ENCODE results near the gene IGFBP6.

The IGFBP6 gene

DNA sequence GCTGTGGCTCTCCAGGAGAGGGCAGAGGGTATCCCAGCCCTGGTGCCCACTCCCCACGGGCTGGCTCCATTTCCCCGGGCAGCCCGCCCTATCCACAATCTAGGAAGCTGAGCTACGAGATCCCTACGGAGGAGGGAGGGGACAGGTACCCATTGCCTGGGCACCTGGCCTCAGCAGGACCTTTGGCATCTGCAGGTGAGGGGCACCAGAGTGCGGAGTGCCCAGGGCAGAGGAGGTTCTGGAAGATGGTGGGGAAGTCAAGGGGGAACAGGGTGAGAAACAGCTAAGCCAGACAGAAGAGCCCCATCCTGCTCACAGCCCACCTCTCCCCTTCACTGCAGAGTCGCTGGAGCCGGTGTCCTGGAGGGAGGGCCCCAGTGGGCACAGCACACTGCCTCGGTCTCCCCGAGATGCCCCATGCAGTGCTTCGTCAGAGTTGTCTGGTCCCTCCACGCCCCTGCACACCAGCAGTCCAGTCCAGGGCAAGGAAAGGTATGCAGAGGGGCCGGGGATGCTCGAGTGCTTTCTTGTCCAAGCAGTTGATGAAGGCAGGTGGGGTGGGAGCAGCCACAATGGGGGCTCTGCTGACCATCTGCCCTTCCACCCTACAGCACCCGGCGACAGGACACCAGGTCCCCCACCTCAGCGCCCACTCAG, 37.3 kb upstream of the IGFBP6 start:
- no peak for DNase-seq

DNA sequence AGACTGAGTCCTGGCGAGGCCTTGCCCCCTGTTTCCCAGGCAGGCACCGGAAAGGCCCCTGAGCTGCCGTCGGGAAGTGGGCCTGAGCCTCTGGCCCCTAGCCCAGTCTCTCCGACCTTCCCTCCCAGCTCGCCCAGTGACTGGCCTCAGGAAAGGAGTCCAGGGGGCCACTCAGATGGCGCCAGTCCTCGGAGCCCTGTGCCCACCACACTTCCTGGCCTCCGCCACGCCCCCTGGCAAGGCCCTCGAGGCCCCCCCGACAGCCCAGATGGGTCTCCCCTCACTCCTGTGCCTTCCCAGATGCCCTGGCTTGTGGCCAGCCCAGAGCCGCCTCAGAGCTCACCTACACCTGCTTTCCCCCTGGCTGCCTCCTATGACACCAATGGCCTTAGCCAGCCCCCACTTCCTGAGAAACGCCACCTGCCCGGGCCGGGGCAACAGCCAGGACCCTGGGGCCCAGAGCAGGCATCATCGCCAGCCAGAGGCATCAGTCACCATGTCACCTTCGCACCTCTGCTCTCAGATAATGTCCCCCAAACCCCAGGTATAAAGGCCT, 36.7 kb upstream of the IGFBP6 start:
- no peak for DNase-seq

DNA sequence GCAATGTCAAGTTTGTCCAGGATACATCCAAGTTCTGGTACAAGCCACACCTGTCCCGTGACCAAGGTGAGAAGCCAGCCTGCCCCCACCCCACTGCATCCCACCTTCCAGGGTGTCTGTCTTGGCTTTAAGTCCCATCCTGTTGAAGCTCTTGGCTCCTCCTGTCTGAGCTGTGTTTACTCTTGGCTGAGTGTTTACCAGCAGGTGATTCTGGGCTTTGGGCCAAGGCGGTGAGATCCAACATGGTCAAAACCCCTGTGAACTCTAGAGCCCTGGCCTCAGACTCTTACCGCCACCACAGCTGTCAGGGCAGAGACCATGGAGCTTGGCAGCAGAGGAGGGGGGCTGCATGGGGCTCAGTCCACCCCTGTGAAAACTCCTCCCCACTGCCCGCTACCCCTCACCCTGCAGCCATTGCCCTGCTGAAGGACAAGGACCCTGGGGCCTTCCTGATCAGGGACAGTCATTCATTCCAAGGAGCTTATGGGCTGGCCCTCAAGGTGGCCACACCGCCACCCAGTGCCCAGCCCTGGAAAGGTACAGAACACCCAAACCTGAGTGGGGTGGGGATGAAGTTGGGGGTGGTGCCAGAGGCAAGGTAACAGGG, 36.0 kb upstream of the IGFBP6 start:
- DNase-seq = no peak

DNA sequence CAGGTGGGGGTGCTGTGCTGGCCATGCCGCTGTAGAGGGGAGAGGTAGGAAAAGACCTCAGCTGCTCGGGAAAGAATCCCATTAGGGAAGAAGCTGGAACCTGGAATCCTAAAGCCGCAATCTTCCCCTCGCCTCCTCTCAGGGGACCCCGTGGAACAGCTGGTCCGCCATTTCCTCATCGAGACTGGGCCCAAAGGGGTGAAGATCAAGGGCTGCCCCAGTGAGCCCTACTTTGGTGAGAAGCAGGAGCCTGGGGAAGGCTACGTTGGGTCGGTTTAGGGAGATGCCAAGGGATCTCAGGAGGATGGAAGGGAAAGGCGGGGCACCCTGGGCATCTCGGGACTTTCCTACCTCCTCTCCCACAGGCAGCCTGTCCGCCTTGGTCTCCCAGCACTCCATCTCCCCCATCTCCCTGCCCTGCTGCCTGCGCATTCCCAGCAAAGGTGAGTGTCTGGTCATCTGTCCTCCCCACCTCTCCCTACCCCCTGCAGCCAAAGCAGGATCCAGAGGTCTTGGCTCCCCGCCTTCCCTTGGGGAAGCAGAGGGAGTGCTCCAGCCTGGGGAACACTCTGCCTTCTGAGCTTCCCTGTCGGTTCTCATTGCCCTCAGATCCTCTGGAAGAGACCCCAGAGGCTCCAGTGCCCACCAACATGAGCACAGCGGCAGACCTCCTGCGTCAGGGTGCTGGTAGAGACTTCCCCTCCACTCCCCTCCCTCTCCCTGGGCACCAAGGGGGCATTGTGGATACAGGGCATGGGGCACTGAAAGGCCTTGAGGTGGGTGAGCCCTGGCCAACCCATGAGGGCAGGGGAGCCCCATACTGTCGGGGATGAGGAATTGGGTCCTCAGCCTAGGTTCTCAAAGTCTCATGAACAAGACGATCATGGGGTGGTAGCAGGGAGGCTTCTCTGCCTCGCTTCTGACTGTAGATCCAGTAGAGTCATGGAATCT, 35.2 kb upstream of the IGFBP6 start:
- no peak for DNase-seq

DNA sequence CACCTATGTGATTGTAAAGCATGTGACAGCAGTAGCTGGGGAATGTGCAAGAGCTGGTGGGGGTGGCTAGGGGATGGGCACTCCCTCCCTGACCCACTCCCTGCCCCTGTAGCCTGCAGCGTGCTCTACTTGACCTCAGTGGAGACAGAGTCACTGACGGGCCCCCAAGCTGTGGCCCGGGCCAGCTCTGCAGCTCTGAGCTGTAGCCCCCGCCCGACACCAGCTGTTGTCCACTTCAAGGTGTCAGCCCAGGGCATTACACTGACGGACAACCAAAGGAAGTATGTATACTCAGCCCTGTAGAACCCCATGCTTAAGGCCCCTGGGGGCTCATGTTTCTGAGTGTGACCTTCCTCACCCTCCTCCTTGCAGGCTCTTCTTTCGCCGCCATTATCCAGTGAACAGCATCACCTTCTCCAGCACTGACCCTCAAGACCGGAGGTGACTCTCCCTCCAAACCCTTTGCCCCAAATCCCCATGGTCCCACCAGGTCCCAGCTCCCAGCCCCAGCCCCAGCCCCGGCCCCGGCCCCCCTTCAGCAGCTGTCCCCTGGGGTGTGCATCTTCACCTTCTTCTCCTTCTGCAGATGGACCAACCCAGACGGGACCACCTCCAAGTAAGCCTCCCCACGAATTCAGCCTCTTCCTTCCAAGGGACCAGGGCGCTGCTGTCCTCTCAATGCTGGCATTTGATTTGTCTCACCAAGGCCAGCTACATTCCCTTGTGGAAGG, 34.3 kb upstream of the IGFBP6 start:
- DNase-seq = no peak

DNA sequence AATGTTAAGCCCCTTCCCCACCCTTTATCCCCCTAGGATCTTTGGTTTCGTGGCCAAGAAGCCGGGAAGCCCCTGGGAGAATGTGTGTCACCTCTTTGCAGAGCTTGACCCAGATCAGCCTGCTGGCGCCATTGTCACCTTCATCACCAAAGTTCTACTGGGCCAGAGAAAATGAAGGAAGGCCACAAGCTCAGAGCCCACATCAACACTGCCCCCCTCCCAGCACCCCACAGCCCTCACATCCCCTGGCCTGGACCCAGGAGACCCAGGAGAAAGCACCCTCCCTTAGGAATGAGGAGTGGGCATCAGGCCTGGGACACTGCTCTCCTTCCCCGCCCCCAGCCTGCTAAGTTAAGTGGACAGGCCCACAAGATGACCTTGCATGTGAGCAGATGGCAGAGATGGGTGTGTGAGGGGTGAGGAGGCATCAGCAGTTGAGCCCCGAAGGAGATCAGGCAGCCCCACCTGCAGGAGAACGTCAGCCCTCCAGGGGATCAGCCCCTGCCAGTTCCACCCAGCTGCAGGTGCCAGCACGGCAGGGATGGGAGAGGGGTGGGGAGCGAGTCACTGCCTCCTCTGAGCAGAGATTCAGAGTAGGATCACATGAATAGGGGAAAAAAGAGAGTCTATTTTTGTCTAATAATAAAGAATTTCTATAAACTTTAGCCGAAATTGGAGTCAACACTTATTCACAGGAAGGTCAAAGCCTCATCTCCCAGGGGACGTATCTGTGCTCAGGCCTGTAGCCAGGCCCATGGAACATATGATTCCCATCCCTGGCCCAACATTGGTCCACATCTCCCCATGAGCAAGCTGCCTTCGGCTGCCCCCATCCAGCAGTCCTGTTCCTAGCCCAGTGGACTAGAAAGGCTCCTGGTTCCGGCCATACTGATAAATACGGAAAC, 33.5 kb upstream of the IGFBP6 start:
- DNase-seq = peak; percentile 44

DNA sequence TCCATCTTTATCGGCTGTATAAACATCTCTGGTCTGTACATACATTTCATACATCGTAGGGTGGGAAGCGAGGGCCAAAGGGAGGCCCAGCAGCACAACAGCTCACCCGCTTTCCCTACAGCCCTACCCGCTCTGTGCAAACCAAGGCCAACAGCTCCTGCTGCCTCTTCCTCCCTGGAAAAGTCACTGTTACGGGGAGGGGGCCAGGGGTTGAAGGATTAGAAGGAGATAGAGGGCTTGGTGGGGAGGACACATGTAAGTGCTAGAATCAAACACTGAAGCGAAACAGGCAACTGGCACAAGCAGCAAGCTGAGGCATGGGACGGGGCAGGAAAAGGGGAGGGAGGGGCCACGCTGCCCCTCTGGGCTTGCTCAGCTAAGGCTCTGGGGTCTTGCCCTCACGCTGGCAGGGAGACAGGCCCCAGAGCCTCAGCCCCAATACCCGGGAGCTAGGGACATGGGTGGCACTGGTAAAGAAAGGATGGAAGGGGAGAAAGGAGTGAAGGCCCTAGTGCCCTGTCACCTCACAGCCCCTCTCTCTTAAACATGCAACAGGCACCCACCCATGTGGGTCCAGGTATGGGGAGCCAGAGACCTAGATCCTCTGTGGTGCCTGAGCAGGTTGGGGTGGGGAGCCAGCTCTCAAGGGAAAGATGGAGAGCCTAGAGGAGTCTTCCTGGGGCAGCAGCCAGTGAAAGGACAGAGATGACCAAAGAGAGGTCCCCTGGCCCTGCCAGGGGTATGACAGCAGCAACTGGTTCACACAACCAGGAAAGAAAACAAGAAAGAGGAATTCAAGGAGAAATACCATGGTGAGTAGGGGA, 32.6 kb upstream of the IGFBP6 start:
- DNase-seq = peak; percentile 48

DNA sequence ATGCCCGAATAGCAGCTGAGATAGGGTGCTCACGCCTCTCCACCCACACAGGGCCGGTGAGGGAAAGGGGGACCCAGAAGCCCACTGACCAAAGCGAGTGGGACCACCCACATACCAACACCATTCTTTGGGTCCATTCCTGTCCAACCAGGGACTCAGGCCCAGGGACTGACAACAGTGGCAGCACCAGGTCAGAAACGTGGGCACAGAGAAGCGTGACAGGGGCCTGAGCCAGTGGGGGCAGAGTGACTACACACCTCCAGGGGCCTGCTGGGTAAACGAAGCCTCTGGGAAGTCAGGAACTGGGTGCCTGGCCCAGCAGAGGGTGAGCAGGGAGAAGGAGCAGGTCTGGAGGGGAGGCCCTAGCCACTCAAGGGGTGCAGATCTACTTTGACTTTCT, 32.0 kb upstream of the IGFBP6 start:
- peak; percentile 47 for DNase-seq

DNA sequence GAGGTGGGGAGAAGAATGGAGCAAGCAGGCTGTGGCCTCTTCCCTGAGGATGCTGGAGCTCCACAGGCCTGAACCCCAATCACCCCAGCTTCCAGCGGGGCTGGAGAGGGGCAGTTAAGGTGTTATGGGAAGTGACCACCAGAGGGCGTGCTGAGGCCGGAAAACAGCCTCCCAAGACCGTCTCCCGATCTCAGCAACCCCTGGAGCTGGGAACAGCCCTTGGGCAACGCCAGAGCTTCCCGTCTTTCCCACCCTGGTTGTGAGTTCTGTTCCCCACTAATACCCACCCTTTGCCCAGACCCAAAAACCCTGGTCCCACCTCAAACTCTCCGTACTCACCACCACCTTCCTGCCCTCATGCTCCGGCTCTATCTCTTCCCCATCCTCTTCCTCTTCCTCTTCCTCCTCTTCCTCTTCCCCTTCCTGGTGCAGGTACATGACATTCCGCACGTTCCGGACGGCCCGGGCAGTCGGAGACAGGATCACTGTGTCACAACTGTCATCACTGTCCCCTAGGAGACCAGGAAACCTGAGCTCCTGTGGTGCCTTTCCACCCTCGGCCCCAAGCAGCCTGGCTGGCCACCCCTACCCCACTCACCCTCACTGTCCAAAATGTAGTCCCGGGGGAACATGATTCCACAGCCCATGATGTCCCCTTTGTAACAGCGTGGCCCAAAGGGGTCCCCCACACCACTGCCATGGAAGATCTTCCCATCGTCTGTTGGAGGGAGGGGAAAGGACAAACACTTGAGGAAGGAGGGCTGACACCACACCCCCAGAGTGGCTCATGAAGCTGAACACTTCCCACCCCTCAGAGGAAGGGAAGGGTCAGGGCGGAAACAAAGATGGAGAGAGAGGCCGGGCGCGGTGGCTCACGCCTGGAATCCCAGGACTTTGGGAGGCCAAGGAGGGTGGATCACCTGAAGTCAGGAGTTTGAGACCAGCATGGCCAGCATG, 31.2 kb upstream of the IGFBP6 start:
- peak; percentile 92 for DNase-seq

DNA sequence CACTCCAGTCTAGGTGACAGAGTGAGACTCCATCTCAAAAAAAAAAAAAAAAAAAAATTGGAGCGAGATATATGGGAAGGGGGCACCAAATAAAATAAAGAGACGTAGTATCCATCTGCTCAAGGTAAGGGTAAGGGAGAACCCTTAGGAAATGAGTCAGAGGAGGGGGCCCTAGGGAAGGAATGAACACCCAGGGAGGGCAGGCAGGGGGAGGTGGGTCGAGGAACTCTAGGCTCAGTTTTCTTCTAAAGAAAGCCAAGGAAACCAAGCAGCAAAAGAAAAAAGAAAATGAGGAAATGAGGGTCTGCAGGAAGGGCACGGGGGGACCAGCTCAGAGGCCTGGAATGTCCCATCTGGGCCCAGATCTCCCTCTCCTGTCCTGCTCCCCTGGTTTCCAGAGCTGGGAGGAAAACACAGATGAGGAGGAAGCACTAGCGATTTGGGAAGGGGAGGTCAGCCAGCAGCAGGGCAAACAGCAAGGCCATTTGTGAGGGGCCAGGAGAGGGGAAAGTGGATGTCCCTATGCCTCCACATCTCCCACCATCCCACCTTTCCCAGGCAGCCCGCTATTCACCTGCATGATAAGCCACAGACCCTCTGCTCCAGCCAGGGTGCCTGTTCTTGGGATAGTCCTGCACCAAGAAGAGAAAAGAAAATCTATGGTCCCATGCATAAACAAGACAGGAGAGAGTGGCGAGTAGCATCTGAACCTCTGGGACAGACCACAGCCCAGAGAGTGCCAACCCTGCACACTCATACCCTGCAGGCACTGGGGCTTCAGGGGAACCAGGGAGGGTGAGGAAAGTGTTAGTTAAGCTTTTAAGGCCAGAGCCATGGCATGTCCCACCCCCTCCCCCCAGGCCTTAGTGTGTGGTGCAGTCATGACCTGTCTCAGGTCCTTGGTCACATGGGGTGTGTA, 30.1 kb upstream of the IGFBP6 start:
- DNase-seq = no peak

DNA sequence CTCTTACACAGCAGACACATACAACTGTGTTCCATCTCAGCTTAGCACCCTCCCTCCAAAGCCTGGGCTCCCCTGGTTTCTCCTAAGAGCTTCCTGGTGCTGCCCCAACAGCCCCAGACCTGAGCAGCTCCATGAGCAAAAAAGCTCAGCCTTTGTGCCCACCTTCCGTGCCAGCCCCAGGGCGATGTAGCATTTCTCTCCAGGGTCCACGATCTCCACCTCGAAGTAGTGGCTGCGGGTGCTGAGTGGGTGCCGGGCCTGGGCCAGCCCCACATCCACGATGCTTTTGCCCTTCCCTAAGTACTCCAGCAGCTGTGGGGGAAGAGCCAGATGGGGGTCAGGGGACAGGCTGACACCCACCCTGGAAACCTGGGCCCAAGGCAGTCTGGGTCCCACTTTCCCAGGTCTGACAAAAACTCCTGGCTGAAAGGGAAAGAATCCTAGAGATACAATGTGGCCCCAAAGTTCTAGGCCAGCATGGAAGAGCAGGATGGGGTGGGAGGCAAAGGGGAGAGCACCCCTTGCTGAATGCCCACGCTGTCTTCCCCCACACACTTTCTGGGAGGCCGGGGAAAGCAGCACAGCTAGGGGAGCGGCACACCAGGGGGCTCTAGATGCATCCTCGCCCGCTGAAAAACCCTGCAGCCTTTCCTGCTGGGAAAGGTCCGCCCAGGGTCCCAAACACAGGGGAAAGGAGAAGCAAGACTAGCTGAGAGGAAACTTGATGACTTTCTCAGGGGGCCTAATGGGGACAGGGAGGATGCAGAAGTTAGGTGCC, 29.3 kb upstream of the IGFBP6 start:
- DNase-seq = no peak

DNA sequence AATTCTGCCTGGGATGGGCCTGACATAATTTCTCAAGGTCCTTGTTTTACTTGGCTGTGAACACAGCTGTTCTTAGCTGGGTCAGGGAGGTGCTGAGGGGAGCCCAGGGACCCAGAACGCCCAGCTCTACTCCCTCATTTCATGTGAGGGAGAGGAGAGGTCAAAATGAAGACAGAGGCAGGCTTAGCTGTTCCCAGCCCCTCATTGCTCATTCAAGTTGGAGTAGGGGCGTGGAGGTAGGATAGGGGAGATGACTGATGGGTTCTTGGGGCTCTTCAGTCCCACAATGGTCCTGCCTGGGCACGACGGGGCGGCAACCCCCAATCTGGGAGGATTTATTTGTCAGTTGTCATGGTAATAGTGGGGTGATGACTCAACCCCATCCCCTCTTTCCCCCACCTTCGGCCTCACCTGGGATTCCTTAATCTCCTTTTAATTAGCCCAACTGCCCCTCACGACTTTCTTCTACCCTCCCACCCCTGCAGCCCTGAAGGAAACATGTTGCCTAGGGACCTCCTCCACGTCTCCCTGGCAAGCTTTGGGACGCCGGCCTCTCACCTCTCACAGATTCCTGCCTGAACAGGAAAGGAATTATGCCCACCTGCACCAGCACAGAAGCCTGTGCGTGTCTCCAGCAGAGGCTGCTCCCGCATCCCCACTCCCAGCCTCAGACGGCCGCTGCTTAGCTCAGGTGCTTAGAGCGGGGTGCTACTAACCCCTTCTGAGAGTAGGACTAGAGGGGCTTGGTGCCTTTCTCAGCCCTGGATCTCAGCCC, 28.5 kb upstream of the IGFBP6 start:
- DNase-seq = no peak

DNA sequence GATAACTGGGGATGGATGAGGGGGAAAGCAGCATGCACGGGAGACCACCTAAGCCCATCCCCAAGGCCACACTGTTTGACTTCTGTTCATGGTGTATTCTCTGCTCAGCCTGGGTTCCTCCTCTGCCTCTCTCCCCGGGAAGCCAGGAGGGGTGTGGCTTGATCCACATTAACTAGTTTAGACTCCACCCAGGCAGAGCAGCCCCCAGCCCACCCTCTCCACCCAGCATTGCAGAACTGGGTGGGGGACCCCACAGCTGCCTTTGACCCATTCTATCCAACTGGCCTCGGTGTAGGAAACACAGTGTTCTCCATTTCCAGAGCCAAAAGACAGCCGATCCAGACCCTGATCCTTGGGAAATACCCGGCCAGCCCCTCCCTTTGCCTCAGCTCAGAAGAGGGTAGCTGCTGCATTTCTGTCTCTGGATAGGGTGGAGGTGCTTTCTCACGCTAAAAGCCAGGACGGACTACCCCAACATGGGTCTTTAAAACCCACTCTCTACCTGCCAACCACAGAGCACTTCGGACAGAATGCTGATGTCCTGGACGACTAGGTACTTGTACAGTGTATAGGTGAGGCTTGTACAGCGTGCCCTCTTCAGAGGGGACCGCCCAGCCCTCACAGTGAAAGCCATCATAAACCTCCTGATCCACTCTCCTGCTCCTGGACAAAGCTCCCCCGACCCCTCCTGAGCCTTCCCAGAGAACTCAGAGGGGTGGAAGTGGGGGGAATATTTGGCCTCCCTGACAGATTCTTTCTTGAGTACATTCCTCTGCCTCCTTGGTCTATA, 27.7 kb upstream of the IGFBP6 start:
- DNase-seq = no peak

DNA sequence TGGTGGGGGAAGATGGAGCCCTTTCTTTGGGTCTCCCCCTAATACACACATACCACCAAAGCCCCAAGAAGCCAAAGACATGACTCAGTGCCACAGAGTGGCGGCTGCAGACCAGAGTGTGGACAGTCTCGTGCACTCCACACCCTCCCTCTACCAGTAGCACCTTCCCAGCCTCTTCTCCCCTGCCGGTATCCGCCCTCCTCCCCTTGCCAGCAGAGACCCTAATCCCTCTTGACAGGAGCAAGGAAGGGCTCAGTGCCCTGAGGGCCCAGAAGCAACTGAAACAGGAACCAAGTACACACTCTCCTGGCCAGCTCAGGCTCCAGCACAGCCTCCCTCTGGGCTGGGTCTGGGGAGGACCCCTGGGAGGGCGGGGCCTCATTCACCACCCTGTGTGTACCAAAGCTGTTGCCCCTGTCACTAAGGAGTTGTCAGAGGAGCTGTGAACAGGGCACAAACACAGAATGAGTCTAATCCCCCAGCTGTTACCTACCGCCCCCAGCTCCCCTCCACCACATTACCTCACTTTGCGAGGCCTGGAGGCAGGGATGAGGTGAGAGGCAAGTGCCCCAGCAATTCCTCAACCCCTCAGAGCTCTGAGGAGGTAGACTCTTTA, 26.5 kb upstream of the IGFBP6 start:
- no peak for DNase-seq
